GM21526 (cell line): ENCODE data around the gene ZNF219.

Source experiments
- ATAC-seq: cut with Tn5 transposase; IDR thresholded peaks from one replicate; pipeline ENCODE4 v1.9.1; 2021; ENCODE audit warnings: moderate library complexity; ENCODE audit not compliant: unreplicated experiment, low FRiP score

ZNF219 gene

GRCh38 chr14:21102521-21103410, 4.3 kb upstream of the ZNF219 start:
- ATAC-seq: no peak

- ATAC-seq: no peak
Measured at GRCh38 chr14:21101802-21102413, 3.5 kb upstream of the ZNF219 start.

GRCh38 chr14:21100931-21101330, 2.5 kb upstream of the ZNF219 start, which contains the start of gene TMEM253:
Gene TMEM253 (plus strand): TSS chr14:21101066. CDS start chr14:21101344, 278 bp downstream.
- ATAC-seq: no peak

- ATAC-seq: no peak
Measured at GRCh38 chr14:21099596-21099985, 1.1 kb upstream of the ZNF219 start.

GRCh38 chr14:21098892-21099595, 589 bp upstream of the ZNF219 start:
- ATAC-seq: no peak

- ATAC-seq: no peak
Measured at GRCh38 chr14:21097636-21098075, 799 bp downstream of the ZNF219 start.

GRCh38 chr14:21096978-21097635, 1.3 kb downstream of the ZNF219 start:
- no peak for ATAC-seq

GRCh38 chr14:21096438-21096837, 2.0 kb downstream of the ZNF219 start:
- ATAC-seq: no peak

GRCh38 chr14:21095430-21096205, 2.8 kb downstream of the ZNF219 start:
- ATAC-seq: no peak

- no peak for ATAC-seq
Measured at GRCh38 chr14:21093769-21094681, 4.4 kb downstream of the ZNF219 start.

GRCh38 chr14:21093018-21093417, 5.4 kb downstream of the ZNF219 start:
- no peak for ATAC-seq

- ATAC-seq: peak; percentile 73
Measured at GRCh38 chr14:21092273-21093011, 6.0 kb downstream of the ZNF219 start.

GRCh38 chr14:21091821-21092272, 6.6 kb downstream of the ZNF219 start:
- no peak for ATAC-seq

- no peak for ATAC-seq
Measured at GRCh38 chr14:21090940-21091663, 7.4 kb downstream of the ZNF219 start.

- no peak for ATAC-seq
Measured at GRCh38 chr14:21090194-21090939, 8.1 kb downstream of the ZNF219 start.

- ATAC-seq: no peak
Measured at GRCh38 chr14:21089877-21090193, 8.6 kb downstream of the ZNF219 start.

- no peak for ATAC-seq
Measured at GRCh38 chr14:21089271-21089670, 9.2 kb downstream of the ZNF219 start.
